Karpas-422 (cell line): ENCODE data around the gene ACVR1B. TPM values are rescaled to one million over a fixed set of nuclear protein-coding genes. Genes with fewer than 3 reads are reported as not detected.

Source experiments
- DNase-seq: peaks from one replicate; pipeline ENCODE4 v3.0.0-alpha.2; 2015
- H2AFZ ChIP-seq: fragments of 200-600 bp; sonication (generic); 2 replicates; pipeline ENCODE4 v1.6.1; 2014; ENCODE audit warnings: antibody characterized with exemption, low read length, mixed read lengths
- H3K27ac ChIP-seq: fragments of 200-600 bp; sonication (generic); 2 replicates; pipeline ENCODE4 v1.5.1; 2014; ENCODE audit warnings: mild to moderate bottlenecking, low read length, moderate library complexity
- H3K27me3 ChIP-seq: fragments of 200-600 bp; sonication (generic); 2 replicates; pipeline ENCODE4 v1.6.1; 2014; ENCODE audit warnings: low read length, mixed read lengths
- H3K36me3 ChIP-seq: fragments of 200-600 bp; sonication (generic); 2 replicates; pipeline ENCODE4 v1.6.1; 2014; ENCODE audit warnings: low read length, mixed read lengths; ENCODE audit not compliant: insufficient read depth
- H3K4me1 ChIP-seq: fragments of 200-600 bp; sonication (generic); 2 replicates; pipeline ENCODE4 v1.6.1; 2014; ENCODE audit warnings: mild to moderate bottlenecking, low read length, mixed read lengths
- H3K4me2 ChIP-seq: fragments of 200-600 bp; sonication (generic); 2 replicates; pipeline ENCODE4 v1.6.1; 2014; ENCODE audit warnings: low read length, low read depth, mild to moderate bottlenecking; ENCODE audit not compliant: poor library complexity, severe bottlenecking
- H3K4me3 ChIP-seq: fragments of 200-600 bp; sonication (generic); 2 replicates; pipeline ENCODE4 v1.5.1; 2014; ENCODE audit warnings: mild to moderate bottlenecking, antibody characterized with exemption, low read length, mixed read lengths
- H3K79me2 ChIP-seq: fragments of 200-600 bp; sonication (generic); 2 replicates; pipeline ENCODE4 v1.6.1; 2014; ENCODE audit warnings: mild to moderate bottlenecking, low read length, mixed read lengths
- H3K9ac ChIP-seq: fragments of 200-600 bp; sonication (generic); 2 replicates; pipeline ENCODE4 v1.6.0; 2014; ENCODE audit warnings: low read length
- H3K9me2 ChIP-seq: fragments of 200-600 bp; sonication (generic), shearing (Covaris generic); replicated peaks from 2 replicates; pipeline ENCODE4 v1.6.0; 2014; ENCODE audit warnings: mild to moderate bottlenecking, low read length, moderate library complexity; ENCODE audit not compliant: insufficient read depth
- H3K9me3 ChIP-seq: fragments of 300-700, 200-600 bp; sonication (generic); 2 replicates; pipeline ENCODE4 v1.6.1; 2014; ENCODE audit warnings: low read length, mixed read lengths
- H4K20me1 ChIP-seq: fragments of 200-600 bp; sonication (generic); 2 replicates; pipeline ENCODE4 v1.6.1; 2014; ENCODE audit warnings: mild to moderate bottlenecking, antibody characterized with exemption, low read length, low read depth; ENCODE audit not compliant: insufficient read depth
- total RNA-seq: library from RNA; depleted of rRNA; stranded (reverse); fragments of >200 nt; shearing (Covaris generic); gene quantifications from 2 replicates; pipeline ENCODE4 v1.2.3, GENCODE V29; 2014; ENCODE audit warnings: low replicate concordance

Gene ACVR1B
- total RNA-seq, 1 experiment from 2014 or later, result 2.4 TPM

DNA sequence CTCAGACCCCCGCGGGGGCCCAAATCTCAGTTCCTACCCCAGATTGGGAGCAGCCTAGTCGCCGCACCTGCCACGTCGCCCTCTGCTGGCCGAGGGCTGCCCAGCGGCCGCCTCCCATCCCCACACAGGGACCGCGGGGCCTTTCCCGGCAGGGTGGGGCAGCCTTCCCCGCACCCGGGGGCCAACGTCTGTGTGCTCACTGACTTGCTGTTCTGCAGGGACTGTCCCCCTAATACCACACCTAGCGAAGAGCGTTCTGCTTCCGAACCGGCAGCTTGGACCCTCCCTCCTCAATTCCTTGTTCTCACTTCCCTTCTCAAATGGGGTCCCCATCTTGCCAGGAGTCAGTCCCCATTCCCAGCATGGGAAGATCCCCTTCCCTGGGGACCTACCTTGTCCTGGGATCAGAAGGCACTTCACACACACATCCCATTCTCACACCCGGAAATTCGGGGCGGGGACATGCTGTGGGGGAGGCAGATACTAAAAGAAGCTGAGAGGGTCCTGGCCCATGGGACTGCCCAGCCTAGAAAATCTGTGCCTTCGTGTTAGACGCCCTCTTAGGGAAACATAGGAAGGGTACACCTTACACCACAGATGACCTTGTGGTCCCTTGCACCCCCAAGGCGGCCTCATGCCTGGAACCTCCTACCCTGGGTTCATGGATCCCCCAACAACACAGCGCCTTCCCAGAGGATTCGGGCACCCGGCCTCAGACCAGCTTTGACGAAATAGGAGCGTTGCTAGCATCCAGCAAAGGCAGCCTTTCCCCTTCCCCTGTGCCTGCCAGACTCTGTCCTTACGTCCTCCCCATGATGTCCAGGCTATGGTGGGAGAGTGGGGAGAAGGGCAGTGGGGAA is 27.8 kb upstream of the ACVR1B start:
- Histone ChIP-seq H3K79me2 (no peaks in the 10 kb centered on the region), H3K4me3 (no peak overlapping the region; the same call in 1 of the 2 replicates), H3K4me1 (peaks cover 19% of the 10 kb centered on the region), H3K9me3 (no peaks in the 10 kb centered on the region), H3K9me2 (no peaks in the 10 kb centered on the region), H4K20me1 (no peaks in the 10 kb centered on the region), H3K9ac (no peak overlapping the region), H3K4me2 (peak overlapping the region; percentile 9), H2AFZ (no peak overlapping the region), H3K36me3 (no peaks in the 10 kb centered on the region), H3K27ac (no peak overlapping the region), H3K27me3 (no peaks in the 10 kb centered on the region)
- peak; percentile 66 for DNase-seq

DNA sequence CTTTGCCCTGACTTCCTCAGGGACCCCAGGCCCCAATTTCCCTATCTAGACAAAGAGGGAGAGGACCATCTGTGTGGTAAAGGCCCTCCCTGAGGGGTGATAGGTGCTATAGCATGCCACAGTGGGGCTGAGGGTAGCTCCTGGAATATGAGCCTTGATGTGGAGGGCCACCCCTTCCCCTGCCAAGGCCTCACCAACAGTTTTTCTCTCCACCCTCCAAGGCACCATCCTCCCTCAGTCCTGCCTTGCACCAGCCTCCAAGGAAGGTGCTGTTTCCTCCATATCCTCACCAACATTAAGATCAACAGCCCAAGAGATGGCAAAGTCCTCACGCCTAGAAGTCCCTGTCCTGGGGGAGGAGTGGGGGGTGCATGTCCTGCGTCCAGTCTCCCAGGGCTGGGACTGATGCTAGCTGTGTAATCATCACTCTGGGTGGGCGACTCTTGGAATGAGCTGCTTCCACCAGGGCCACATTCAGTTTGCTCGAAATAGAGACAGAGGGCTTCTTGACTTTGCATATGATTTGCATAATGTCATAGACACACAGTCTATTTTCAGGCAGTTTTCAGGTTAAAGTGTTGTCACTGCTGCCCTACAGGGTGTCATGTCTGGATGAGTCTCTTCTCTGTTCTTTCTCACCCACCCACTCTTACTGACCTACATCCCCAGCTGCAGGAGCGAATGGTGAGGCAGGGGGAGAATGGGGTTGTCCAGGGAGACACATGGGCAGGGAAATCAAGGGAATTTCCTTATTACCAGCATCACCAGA is 26.8 kb upstream of the ACVR1B start:
- Histone ChIP-seq H3K9me3 (no peaks in the 10 kb centered on the region), H3K27ac (no peak overlapping the region), H4K20me1 (no peaks in the 10 kb centered on the region), H3K9ac (no peak overlapping the region), H3K79me2 (no peaks in the 10 kb centered on the region), H3K9me2 (no peaks in the 10 kb centered on the region), H3K4me3 (no peak overlapping the region; the same call in 1 of the 2 replicates), H3K36me3 (no peaks in the 10 kb centered on the region), H2AFZ (no peak overlapping the region), H3K27me3 (no peaks in the 10 kb centered on the region), H3K4me2 (peak overlapping the region; percentile 14), H3K4me1 (peaks cover 19% of the 10 kb centered on the region)
- no peak for DNase-seq

DNA sequence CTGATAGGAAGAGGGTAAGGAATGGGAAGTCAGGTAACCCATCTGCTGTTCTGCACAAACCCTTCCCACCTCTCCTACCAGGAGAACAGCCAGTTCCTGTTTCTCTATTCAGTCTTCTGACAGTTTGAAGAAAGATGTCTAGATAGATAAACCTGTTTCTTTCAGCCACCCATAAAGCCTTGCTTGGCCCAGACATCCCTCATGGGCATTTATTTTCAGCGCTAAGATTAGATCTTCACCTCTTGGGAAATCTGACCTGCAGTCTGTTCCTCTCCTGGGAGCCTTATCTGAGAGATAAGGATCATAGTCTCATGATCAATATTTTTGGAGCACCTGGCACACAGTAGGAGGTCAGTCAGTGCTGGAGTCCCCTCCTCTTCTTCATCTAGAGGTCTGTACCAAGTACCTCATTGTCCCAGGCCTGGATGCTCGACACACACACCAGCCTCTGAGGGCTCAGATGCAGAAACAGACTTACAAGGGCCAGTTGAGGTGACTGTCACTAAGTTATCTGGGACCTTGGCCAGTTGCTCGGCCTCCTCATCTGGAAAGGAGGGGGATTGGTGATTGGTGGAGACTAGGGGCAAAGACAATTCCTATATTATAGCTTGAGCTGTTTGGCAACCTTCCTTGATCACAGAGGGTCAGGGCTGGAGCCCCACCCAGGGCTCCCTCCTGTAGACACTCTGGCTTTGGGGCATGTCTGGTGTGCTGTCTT is 26.0 kb upstream of the ACVR1B start:
- H3K36me3 ChIP-seq, result no peaks in the 10 kb centered on the region
- H3K9ac ChIP-seq, result no peak overlapping the region
- H4K20me1 ChIP-seq, result no peaks in the 10 kb centered on the region
- no peak overlapping the region for H3K27ac ChIP-seq
- no peaks in the 10 kb centered on the region for H3K9me3 ChIP-seq
- H3K4me1 ChIP-seq, result peaks cover 19% of the 10 kb centered on the region
- H3K4me2 ChIP-seq, result peak overlapping the region; percentile 14
- no peak overlapping the region for H2AFZ ChIP-seq
- no peak for DNase-seq
- no peaks in the 10 kb centered on the region for H3K9me2 ChIP-seq
- no peak overlapping the region for H3K4me3 ChIP-seq
- no peaks in the 10 kb centered on the region for H3K79me2 ChIP-seq
- H3K27me3 ChIP-seq, result no peaks in the 10 kb centered on the region

DNA sequence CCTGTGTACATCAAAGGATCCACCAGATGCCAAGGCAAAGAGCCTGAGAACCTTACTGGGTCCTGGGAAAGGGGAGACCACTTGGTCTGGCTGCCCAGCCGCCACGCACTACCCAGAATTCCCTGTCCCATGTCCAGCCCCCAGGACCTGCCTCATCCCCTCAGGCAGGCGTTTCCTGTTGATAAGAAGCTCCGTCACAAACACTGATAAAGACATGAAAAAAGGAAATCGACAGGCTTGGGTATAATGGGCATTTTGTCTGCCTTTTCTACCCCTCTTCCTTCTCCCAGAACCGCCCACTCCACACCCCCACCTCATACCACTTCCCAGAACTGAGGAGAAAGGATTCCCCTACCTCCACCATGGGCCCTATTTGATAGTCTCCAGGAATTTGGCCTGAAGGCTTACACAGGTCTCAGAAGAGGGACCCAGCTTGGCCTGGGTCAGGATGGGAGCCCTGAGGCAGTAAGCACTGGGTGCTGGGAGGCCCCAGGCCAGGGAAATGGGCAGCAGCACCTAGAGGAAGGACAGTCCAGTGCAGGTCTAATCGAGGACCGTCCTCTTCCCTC is 25.4 kb upstream of the ACVR1B start:
- Histone ChIP-seq H3K4me3 (no peak overlapping the region), H3K27ac (no peak overlapping the region), H3K4me1 (peaks cover 19% of the 10 kb centered on the region), H3K9me2 (no peaks in the 10 kb centered on the region), H3K4me2 (no peak overlapping the region), H3K27me3 (no peaks in the 10 kb centered on the region), H4K20me1 (no peaks in the 10 kb centered on the region), H3K79me2 (no peaks in the 10 kb centered on the region), H3K36me3 (no peaks in the 10 kb centered on the region), H3K9ac (no peak overlapping the region), H3K9me3 (no peaks in the 10 kb centered on the region), H2AFZ (no peak overlapping the region)
- DNase-seq, result no peak

DNA sequence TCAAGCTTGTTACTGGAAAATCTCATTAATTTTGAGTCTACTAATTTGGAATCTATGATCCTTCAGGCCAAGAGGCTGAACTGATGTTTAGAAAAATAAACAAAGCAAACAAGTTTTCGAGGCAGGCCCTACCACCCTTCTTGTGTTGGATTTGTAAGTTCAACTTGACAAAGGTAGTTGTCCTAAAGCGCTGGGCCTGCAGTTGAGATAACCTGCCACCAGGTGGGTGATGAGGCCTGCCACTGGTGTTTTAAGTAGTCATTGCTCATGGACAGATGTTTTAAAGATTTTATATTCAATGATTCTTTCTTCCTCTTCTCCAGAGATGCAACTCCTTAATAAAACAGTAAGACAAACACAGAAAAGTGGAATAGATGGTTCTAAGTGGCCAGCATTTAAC is 24.8 kb upstream of the ACVR1B start:
- H3K27ac ChIP-seq, result no peak overlapping the region
- H3K36me3 ChIP-seq, result no peaks in the 10 kb centered on the region
- H2AFZ ChIP-seq, result no peak overlapping the region
- no peak overlapping the region for H3K9ac ChIP-seq
- no peaks in the 10 kb centered on the region for H3K79me2 ChIP-seq
- H3K4me3 ChIP-seq, result no peak overlapping the region
- H3K4me2 ChIP-seq, result no peak overlapping the region
- H4K20me1 ChIP-seq, result no peaks in the 10 kb centered on the region
- no peaks in the 10 kb centered on the region for H3K27me3 ChIP-seq
- H3K9me2 ChIP-seq, result no peaks in the 10 kb centered on the region
- peaks cover 19% of the 10 kb centered on the region for H3K4me1 ChIP-seq
- peak; percentile 83 for DNase-seq
- no peaks in the 10 kb centered on the region for H3K9me3 ChIP-seq

DNA sequence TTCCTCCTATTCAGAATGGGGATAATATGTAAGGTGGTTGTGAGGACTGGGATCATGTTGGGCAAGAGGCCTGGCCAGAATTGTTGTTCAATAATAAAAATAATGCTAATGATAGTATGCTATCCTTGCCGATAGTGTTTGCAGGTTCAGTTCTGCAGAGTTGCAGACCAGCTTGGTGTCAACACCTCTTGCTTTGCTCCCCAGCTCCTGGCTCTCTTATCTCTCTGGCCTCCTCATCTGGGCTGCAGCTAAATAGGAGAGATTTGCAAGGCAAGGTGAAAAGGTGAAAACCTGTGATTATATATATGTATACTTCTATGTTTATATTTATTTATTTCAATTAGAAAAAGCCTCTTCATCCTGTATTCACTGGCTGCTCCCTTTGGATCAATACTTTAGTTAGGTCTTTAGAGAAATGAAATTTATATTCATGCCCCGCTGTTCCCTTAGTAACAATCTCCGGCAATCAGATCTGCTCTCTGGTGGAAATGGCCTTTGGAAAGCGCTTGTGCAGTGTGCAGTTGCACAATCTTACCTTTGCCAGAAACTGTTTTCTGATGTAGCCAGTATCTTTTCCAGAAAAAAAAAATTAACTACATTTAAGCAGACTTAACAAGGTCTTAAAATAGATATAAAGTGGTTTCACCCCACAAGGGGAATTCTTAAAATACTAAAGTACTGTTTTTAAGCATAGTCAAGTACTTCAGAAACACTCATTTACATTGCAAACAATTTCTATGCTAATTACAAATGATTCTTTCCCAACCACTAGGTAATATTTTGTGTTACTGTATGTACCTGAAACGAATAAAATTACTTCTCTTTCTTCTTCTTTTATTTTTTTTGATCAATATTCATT is 19.1 kb upstream of the ACVR1B start:
- H3K36me3 ChIP-seq, result no peaks in the 10 kb centered on the region
- no peaks in the 10 kb centered on the region for H3K9me3 ChIP-seq
- no peaks in the 10 kb centered on the region for H3K9me2 ChIP-seq
- H3K27me3 ChIP-seq, result no peaks in the 10 kb centered on the region
- no peaks in the 10 kb centered on the region; the same call in 1 of the 2 replicates for H3K4me1 ChIP-seq
- H3K27ac ChIP-seq, result no peak overlapping the region
- no peak overlapping the region for H3K4me2 ChIP-seq
- no peak overlapping the region for H2AFZ ChIP-seq
- no peaks in the 10 kb centered on the region for H4K20me1 ChIP-seq
- H3K4me3 ChIP-seq, result no peak overlapping the region
- no peak overlapping the region for H3K9ac ChIP-seq
- DNase-seq, result no peak
- H3K79me2 ChIP-seq, result no peaks in the 10 kb centered on the region

DNA sequence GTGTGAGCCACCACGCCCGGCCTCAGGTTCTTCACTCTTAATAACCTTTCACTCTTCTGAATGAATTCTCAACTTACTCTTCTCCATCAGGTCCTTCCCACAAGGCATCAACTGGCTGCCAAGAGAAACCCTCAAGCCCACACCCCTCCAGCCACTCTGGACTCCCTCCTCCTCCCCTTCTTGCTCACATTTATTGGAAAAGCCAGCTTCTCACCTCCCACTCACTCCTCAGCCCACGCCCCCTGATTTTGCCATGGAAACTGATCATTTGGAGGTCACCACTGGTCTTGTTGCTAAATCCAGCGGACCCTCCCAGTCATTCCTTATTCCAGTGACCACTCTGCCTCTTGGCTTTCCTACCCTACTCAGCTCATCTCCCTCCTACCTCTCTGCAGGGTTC is 17.4 kb upstream of the ACVR1B start:
- Histone ChIP-seq H3K9me3 (no peaks in the 10 kb centered on the region), H4K20me1 (no peaks in the 10 kb centered on the region), H3K27ac (no peak overlapping the region), H3K4me2 (no peak overlapping the region), H3K4me3 (no peak overlapping the region), H3K9me2 (no peaks in the 10 kb centered on the region), H3K27me3 (no peaks in the 10 kb centered on the region), H3K9ac (no peak overlapping the region), H3K79me2 (no peaks in the 10 kb centered on the region), H2AFZ (no peak overlapping the region), H3K4me1 (no peaks in the 10 kb centered on the region; the same call in 1 of the 2 replicates), H3K36me3 (no peaks in the 10 kb centered on the region)
- no peak for DNase-seq
